HepG2 (cell line): ENCODE results near the gene NME4. TPM values are rescaled to one million over a fixed set of nuclear protein-coding genes. Genes with fewer than 3 reads are reported as not detected.

Experiments used
- HNF4A ChIP-seq: sonication (generic); formaldehyde crosslinking; IDR thresholded peaks from 2 replicates; pipeline ENCODE4 v1.4.0; 2020; ENCODE audit warnings: missing genetic modification reagents
- JUND ChIP-seq: sonication (generic); formaldehyde crosslinking; IDR thresholded peaks from 2 replicates; pipeline ENCODE4 v1.8.0; 2022; ENCODE audit warnings: mild to moderate bottlenecking, missing genetic modification reagents
- MXD4 ChIP-seq: IDR thresholded peaks from 2 replicates; pipeline ENCODE4 v1.6.1; 2016; ENCODE audit warnings: mild to moderate bottlenecking, missing biosample characterization, missing genetic modification reagents
- NCOA2 ChIP-seq: sonication (generic); formaldehyde crosslinking; IDR thresholded peaks from 2 replicates; pipeline ENCODE4 v1.8.0; 2022; ENCODE audit warnings: inconsistent platforms
- NFE2 ChIP-seq: sonication (generic); formaldehyde crosslinking; IDR thresholded peaks from 2 replicates; pipeline ENCODE4 v1.4.0; 2020; ENCODE audit warnings: missing genetic modification reagents
- NFYC ChIP-seq: IDR thresholded peaks from 2 replicates; pipeline ENCODE4 v1.6.1; 2016; ENCODE audit warnings: missing genetic modification reagents, missing compliant biosample characterization
- SMAD9 ChIP-seq: sonication (generic); formaldehyde crosslinking; IDR thresholded peaks from 2 replicates; pipeline ENCODE4 v1.5.1; 2020; ENCODE audit warnings: mild to moderate bottlenecking, missing genetic modification reagents
- SNRNP70 ChIP-seq: fragments of 200-400 bp; formaldehyde crosslinking; IDR thresholded peaks from 2 replicates; pipeline ENCODE4 v1.6.1; 2017; ENCODE audit warnings: mild to moderate bottlenecking, low read depth, low read length, moderate library complexity
- TSC22D2 ChIP-seq: sonication (generic); formaldehyde crosslinking; IDR thresholded peaks from 2 replicates; pipeline ENCODE4 v1.5.1; 2020; ENCODE audit warnings: missing genetic modification reagents, mild to moderate bottlenecking, borderline replicate concordance
- ZC3H13 ChIP-seq: sonication (generic); formaldehyde crosslinking; IDR thresholded peaks from 2 replicates; pipeline ENCODE4 v1.8.1; 2023; ENCODE audit warnings: mild to moderate bottlenecking, missing genetic modification reagents, moderate library complexity
- ZC3H4 ChIP-seq: sonication (generic); formaldehyde crosslinking; IDR thresholded peaks from 2 replicates; pipeline ENCODE4 v1.4.0; 2020; ENCODE audit warnings: missing genetic modification reagents, borderline replicate concordance
- ZEB1 ChIP-seq: IDR thresholded peaks from 2 replicates; pipeline ENCODE4 v1.6.1; 2012; ENCODE audit warnings: mild to moderate bottlenecking, low read depth, inconsistent platforms; ENCODE audit not compliant: insufficient replicate concordance
- ZNF383 ChIP-seq: sonication (generic); formaldehyde crosslinking; IDR thresholded peaks from 2 replicates; pipeline ENCODE4 v1.4.0; 2020; ENCODE audit warnings: missing genetic modification reagents, mild to moderate bottlenecking, borderline replicate concordance
- ZNF577 ChIP-seq: sonication (generic); formaldehyde crosslinking; IDR thresholded peaks from 2 replicates; pipeline ENCODE4 v1.4.0; 2020; ENCODE audit warnings: mild to moderate bottlenecking, low read depth, missing genetic modification reagents, borderline replicate concordance
- ZNF607 ChIP-seq: sonication (generic); formaldehyde crosslinking; IDR thresholded peaks from 2 replicates; pipeline ENCODE4 v1.5.1; 2020; ENCODE audit warnings: missing genetic modification reagents, mild to moderate bottlenecking, borderline replicate concordance
- ZNF615 ChIP-seq: sonication (generic); formaldehyde crosslinking; IDR thresholded peaks from 2 replicates; pipeline ENCODE4 v1.5.0; 2020; ENCODE audit warnings: mild to moderate bottlenecking, missing genetic modification reagents, borderline replicate concordance
- ZNF746 ChIP-seq: sonication (generic); formaldehyde crosslinking; IDR thresholded peaks from 2 replicates; pipeline ENCODE4 v1.8.0; 2022; ENCODE audit warnings: mild to moderate bottlenecking, missing genetic modification reagents
- polyA plus RNA-seq, 8 experiments: library from polyadenylated mRNA; depleted of rRNA in 3 of 8; stranded (reverse) in 7 of 8; unstranded in 1 of 8; fragments of >200 nt; fragmentation: Illumina TruSeq in 4 of 8; extraction: Trizol in 4 of 8; gene quantifications; 2 replicates each; pipeline versions ENCODE4 v1.2.1 to v1.2.3, GENCODE V29; 2011 to 2016; ENCODE audit warnings: low read depth in 4 of 8, missing spikeins in 1 of 8, mixed read lengths in 1 of 8; ENCODE audit not compliant: insufficient read depth in 1 of 8
- total RNA-seq, 5 experiments: library from RNA; depleted of rRNA; stranded (reverse); fragments of >200 nt; fragmentation: Illumina TruSeq; extraction: Trizol; gene quantifications; 2 replicates each; pipeline ENCODE4 v1.2.3, GENCODE V29; 2016; ENCODE audit warnings: low read depth in 1 of 5
- TF ChIP-seq, protein P1 (sequence below): sonication (generic); formaldehyde crosslinking; IDR thresholded peaks from 2 replicates; pipeline ENCODE4 v1.5.1; 2020; ENCODE audit warnings: mild to moderate bottlenecking, missing genetic modification reagents, moderate library complexity
- TF ChIP-seq, protein P2 (sequence below): sonication (generic); formaldehyde crosslinking; IDR thresholded peaks from 2 replicates; pipeline ENCODE4 v1.4.0; 2020; ENCODE audit warnings: missing genetic modification reagents, mild to moderate bottlenecking, borderline replicate concordance
- TF ChIP-seq, protein P3 (sequence below): IDR thresholded peaks from 2 replicates; pipeline ENCODE4 v1.6.1; 2016; ENCODE audit warnings: missing genetic modification reagents, missing compliant biosample characterization
- TF ChIP-seq, protein P4 (sequence below): sonication (generic); formaldehyde crosslinking; IDR thresholded peaks from 2 replicates; pipeline ENCODE4 v1.4.0; 2020; ENCODE audit warnings: mild to moderate bottlenecking, missing genetic modification reagents, borderline replicate concordance

NME4 gene
- total and polyA plus RNA-seq, 2 of the 13 experiments (the other 11 are each of a cell fraction or from before 2014, with no cell fraction given) = 121 to 263 TPM

DNA sequence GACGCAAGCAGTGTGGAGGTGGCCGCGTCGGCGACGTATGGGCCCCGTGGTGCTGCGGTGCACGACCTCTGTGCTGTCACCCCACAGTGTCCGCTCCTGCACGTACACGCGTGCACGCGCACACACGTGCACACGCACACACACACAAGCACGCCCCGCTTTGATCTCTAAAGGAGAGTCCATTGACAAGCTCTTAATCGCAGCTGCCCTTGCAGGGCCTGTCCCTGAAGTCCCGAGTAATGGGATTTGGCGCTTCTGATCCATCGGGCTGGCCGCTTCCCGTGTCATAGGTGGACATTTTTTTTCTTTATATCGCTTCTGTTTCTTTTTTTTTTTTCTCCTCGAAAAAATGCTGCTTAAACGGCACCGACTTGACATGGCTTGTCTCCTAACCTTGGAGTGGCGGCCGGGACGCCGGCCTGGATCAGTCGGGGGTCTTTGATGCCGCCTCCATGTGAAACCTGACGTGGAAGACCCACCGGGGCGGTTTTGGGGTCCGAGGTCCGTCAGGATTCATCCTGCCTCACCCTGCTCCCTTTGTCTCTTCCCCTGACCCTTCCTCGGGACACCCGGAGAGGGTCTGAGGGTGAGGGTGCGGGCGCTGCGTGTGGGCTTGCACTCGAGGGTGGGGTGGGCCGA, 36.2 kb upstream of the NME4 start (continued):
- TF ChIP-seq, protein P1, sequence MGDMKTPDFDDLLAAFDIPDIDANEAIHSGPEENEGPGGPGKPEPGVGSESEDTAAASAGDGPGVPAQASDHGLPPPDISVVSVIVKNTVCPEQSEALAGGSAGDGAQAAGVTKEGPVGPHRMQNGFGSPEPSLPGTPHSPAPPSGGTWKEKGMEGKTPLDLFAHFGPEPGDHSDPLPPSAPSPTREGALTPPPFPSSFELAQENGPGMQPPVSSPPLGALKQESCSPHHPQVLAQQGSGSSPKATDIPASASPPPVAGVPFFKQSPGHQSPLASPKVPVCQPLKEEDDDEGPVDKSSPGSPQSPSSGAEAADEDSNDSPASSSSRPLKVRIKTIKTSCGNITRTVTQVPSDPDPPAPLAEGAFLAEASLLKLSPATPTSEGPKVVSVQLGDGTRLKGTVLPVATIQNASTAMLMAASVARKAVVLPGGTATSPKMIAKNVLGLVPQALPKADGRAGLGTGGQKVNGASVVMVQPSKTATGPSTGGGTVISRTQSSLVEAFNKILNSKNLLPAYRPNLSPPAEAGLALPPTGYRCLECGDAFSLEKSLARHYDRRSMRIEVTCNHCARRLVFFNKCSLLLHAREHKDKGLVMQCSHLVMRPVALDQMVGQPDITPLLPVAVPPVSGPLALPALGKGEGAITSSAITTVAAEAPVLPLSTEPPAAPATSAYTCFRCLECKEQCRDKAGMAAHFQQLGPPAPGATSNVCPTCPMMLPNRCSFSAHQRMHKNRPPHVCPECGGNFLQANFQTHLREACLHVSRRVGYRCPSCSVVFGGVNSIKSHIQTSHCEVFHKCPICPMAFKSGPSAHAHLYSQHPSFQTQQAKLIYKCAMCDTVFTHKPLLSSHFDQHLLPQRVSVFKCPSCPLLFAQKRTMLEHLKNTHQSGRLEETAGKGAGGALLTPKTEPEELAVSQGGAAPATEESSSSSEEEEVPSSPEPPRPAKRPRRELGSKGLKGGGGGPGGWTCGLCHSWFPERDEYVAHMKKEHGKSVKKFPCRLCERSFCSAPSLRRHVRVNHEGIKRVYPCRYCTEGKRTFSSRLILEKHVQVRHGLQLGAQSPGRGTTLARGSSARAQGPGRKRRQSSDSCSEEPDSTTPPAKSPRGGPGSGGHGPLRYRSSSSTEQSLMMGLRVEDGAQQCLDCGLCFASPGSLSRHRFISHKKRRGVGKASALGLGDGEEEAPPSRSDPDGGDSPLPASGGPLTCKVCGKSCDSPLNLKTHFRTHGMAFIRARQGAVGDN = peak; percentile 58
- TF ChIP-seq ZNF615 (CRISPR knock-in tag) (no peak), ZC3H13 (CRISPR knock-in tag) (no peak), ZC3H4 (CRISPR knock-in tag) (no peak), HNF4A (CRISPR knock-in tag) (no peak), SNRNP70 (no peak), ZEB1 (no peak), MXD4 (CRISPR knock-in tag) (no peak), NFE2 (CRISPR knock-in tag) (no peak), ZNF607 (CRISPR knock-in tag) (peak; percentile 25; the same call in 1 of the 2 replicates), SMAD9 (CRISPR knock-in tag) (no peak), ZNF577 (CRISPR knock-in tag) (no peak), TSC22D2 (no peak), ZNF746 (no peak), JUND (CRISPR knock-in tag) (no peak), NFYC (CRISPR knock-in tag) (no peak), ZNF383 (CRISPR knock-in tag) (no peak), NCOA2 (CRISPR knock-in tag) (no peak)
- TF ChIP-seq, protein P2, sequence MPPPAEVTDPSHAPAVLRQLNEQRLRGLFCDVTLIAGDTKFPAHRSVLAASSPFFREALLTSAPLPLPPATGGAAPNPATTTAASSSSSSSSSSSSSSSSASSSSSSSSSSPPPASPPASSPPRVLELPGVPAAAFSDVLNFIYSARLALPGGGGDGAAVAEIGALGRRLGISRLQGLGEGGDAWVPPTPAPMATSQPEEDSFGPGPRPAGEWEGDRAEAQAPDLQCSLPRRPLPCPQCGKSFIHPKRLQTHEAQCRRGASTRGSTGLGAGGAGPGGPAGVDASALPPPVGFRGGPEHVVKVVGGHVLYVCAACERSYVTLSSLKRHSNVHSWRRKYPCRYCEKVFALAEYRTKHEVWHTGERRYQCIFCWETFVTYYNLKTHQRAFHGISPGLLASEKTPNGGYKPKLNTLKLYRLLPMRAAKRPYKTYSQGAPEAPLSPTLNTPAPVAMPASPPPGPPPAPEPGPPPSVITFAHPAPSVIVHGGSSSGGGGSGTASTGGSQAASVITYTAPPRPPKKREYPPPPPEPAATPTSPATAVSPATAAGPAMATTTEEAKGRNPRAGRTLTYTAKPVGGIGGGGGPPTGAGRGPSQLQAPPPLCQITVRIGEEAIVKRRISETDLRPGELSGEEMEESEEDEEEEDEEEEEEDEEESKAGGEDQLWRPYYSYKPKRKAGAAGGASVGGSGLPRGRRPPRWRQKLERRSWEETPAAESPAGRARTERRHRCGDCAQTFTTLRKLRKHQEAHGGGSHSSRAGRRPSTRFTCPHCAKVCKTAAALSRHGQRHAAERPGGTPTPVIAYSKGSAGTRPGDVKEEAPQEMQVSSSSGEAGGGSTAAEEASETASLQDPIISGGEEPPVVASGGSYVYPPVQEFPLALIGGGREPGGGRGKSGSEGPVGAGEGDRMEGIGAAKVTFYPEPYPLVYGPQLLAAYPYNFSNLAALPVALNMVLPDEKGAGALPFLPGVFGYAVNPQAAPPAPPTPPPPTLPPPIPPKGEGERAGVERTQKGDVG = peak; percentile 66; the same call in 1 of the 2 replicates
- TF ChIP-seq, protein P3, sequence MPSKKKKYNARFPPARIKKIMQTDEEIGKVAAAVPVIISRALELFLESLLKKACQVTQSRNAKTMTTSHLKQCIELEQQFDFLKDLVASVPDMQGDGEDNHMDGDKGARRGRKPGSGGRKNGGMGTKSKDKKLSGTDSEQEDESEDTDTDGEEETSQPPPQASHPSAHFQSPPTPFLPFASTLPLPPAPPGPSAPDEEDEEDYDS (CRISPR knock-in tag) = no peak
- TF ChIP-seq, protein P4, sequence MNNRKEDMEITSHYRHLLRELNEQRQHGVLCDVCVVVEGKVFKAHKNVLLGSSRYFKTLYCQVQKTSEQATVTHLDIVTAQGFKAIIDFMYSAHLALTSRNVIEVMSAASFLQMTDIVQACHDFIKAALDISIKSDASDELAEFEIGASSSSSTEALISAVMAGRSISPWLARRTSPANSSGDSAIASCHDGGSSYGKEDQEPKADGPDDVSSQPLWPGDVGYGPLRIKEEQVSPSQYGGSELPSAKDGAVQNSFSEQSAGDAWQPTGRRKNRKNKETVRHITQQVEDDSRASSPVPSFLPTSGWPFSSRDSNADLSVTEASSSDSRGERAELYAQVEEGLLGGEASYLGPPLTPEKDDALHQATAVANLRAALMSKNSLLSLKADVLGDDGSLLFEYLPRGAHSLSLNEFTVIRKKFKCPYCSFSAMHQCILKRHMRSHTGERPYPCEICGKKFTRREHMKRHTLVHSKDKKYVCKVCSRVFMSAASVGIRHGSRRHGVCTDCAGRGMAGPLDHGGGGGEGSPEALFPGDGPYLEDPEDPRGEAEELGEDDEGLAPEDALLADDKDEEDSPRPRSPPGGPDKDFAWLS = no peak
